H1 (cell line): ENCODE data around the gene ZNF667. TPM values are rescaled to one million over a fixed set of nuclear protein-coding genes. Genes with fewer than 3 reads are reported as not detected.

Experiments
- CTCF ChIA-PET: fragments of 300-600 bp; sonication (Branson Sonifier 250); formaldehyde crosslinking; loops from one replicate; lab custom pipeline; 2021; ENCODE audit not compliant: partially characterized antibody; lab: Charles Lee
- POLR2A ChIA-PET: fragments of 300-600 bp; sonication (Branson Sonifier 250); formaldehyde crosslinking; loops from one replicate; lab custom pipeline; 2021; ENCODE audit warnings: inconsistent platforms; ENCODE audit not compliant: partially characterized antibody; lab: Charles Lee
- DNase-seq, 2 experiments: peaks; one replicate each; pipeline versions ENCODE4 v3.0.0 to v3.0.0-alpha.2; 2010 to 2022; ENCODE audit warnings: low spot score in 2 of 2, low read depth in 1 of 2, mixed read lengths in 1 of 2
- FAIRE-seq: peaks from 2 replicates; lab custom pipeline; 2011; peaks lifted over from hg19 to GRCh38; lab: Jason Lieb, UNC
- H2AFZ ChIP-seq: 2 replicates; pipeline ENCODE4 v1.8.1; 2012; ENCODE audit warnings: low read length, inconsistent platforms
- H2AK5ac ChIP-seq: 2 replicates; pipeline ENCODE4 v1.6.1; 2013; ENCODE audit warnings: low read depth, low read length
- H2BK120ac ChIP-seq: replicated peaks from 2 replicates; pipeline ENCODE3; 2013; ENCODE audit warnings: low read depth, low read length, inconsistent platforms
- H2BK12ac ChIP-seq: 2 replicates; pipeline ENCODE4 v1.6.1; 2013; ENCODE audit warnings: low read depth, low read length
- H2BK15ac ChIP-seq: 2 replicates; pipeline ENCODE4 v1.6.1; 2013; ENCODE audit warnings: low read length
- H2BK20ac ChIP-seq: 2 replicates; pipeline ENCODE4 v1.6.1; 2013; ENCODE audit warnings: low read length
- H2BK5ac ChIP-seq: 2 replicates; pipeline ENCODE4 v1.6.1; 2013; ENCODE audit warnings: low read depth, low read length
- H3K14ac ChIP-seq: 2 replicates; pipeline ENCODE4 v1.6.1; 2013; ENCODE audit warnings: inconsistent platforms; ENCODE audit not compliant: insufficient read length
- H3K18ac ChIP-seq: 2 replicates; pipeline ENCODE4 v1.6.1; 2013; ENCODE audit warnings: low read length; ENCODE audit errors: extremely low read depth
- H3K23ac ChIP-seq: 2 replicates; pipeline ENCODE4 v1.6.1; 2013; ENCODE audit warnings: inconsistent platforms; ENCODE audit not compliant: insufficient read length
- H3K23me2 ChIP-seq: 2 replicates; pipeline ENCODE4 v1.6.1; 2013; ENCODE audit warnings: low read depth, low read length
- H3K27ac ChIP-seq: 2 replicates; pipeline ENCODE4 v1.6.1; 2011; ENCODE audit warnings: low read depth, low read length, inconsistent platforms
- H3K27me3 ChIP-seq, 4 experiments: replicated peaks in 1 of 4; 1 replicate in 1 of 4; 2 replicates in 3 of 4; pipeline versions ENCODE4 v1.6.1 to v1.8.1; 2011 to 2013; ENCODE audit warnings: low read length in 3 of 4, mild to moderate bottlenecking in 3 of 4, inconsistent platforms in 2 of 4, mixed read lengths in 2 of 4, moderate library complexity in 1 of 4; ENCODE audit not compliant: control insufficient read depth in 3 of 4, insufficient read depth in 3 of 4; ENCODE audit errors: extremely low read depth in 1 of 4
- H3K36me3 ChIP-seq, 4 experiments: 2 replicates each; pipeline versions ENCODE4 v1.6.1 to v1.8.1; 2011 to 2013; ENCODE audit warnings: mild to moderate bottlenecking in 4 of 4, low read length in 3 of 4, moderate library complexity in 2 of 4, control low read depth in 1 of 4, inconsistent platforms in 1 of 4; ENCODE audit not compliant: insufficient read depth in 4 of 4, control insufficient read depth in 2 of 4
- H3K4ac ChIP-seq: replicated peaks from 2 replicates; pipeline ENCODE3; 2013; ENCODE audit warnings: low read length, low read depth, mixed read lengths, inconsistent platforms; ENCODE audit not compliant: insufficient read length
- H3K4me1 ChIP-seq, 4 experiments: replicated peaks in 1 of 4; 1 replicate in 1 of 4; 2 replicates in 3 of 4; pipeline versions ENCODE4 v1.6.1 to v1.8.1; 2011 to 2013; ENCODE audit warnings: low read length in 3 of 4, inconsistent platforms in 2 of 4, mixed read lengths in 1 of 4; ENCODE audit not compliant: insufficient read depth in 4 of 4, control insufficient read depth in 3 of 4
- H3K4me2 ChIP-seq, 2 experiments: 2 replicates each; pipeline versions ENCODE4 v1.6.1 to v1.8.1; 2011 to 2013; ENCODE audit warnings: low read depth in 2 of 2, low read length in 2 of 2, control low read depth in 1 of 2, inconsistent platforms in 1 of 2, mild to moderate bottlenecking in 1 of 2; ENCODE audit not compliant: insufficient read depth in 1 of 2
- H3K4me3 ChIP-seq, 4 experiments: fragments of 200-600, 300-600 bp in 1 of 4; sonication (generic), shearing (Covaris generic), sonication (Bioruptor Twin) in 1 of 4; 2 replicates each; pipeline versions ENCODE4 v1.5.1 to v1.8.1; 2011 to 2016; ENCODE audit warnings: low read length in 4 of 4, low read depth in 3 of 4, control low read depth in 2 of 4, inconsistent platforms in 2 of 4, mild to moderate bottlenecking in 2 of 4, mixed read lengths in 1 of 4, moderate library complexity in 1 of 4; ENCODE audit not compliant: insufficient read depth in 2 of 4; ENCODE audit errors: extremely low read depth in 1 of 4
- H3K56ac ChIP-seq: replicated peaks from 2 replicates; pipeline ENCODE3; 2013; ENCODE audit warnings: low read depth, mild to moderate bottlenecking, mixed read lengths, low read length, inconsistent platforms; ENCODE audit not compliant: insufficient read length
- H3K79me1 ChIP-seq: 2 replicates; pipeline ENCODE4 v1.6.1; 2013; ENCODE audit warnings: low read depth, low read length, control low read depth
- H3K79me2 ChIP-seq, 2 experiments: 2 replicates each; pipeline versions ENCODE4 v1.6.1 to v1.8.1; 2012 to 2013; ENCODE audit warnings: low read length in 2 of 2, mild to moderate bottlenecking in 2 of 2, inconsistent platforms in 1 of 2; ENCODE audit not compliant: insufficient read depth in 2 of 2, control insufficient read depth in 1 of 2
- H3K9ac ChIP-seq, 4 experiments: replicated peaks in 1 of 4; 1 replicate in 1 of 4; 2 replicates in 3 of 4; pipeline versions ENCODE4 v1.6.1 to v1.8.1; 2011 to 2013; ENCODE audit warnings: low read depth in 3 of 4, low read length in 3 of 4, control low read depth in 2 of 4, mild to moderate bottlenecking in 2 of 4, moderate library complexity in 2 of 4, inconsistent platforms in 1 of 4; ENCODE audit errors: extremely low read depth in 1 of 4
- H3K9me3 ChIP-seq, 2 experiments: 2 replicates each; pipeline versions ENCODE4 v1.6.1 to v1.8.1; 2012 to 2013; ENCODE audit warnings: mild to moderate bottlenecking in 2 of 2, moderate library complexity in 2 of 2, control low read depth in 1 of 2, inconsistent platforms in 1 of 2, low read depth in 1 of 2, low read length in 1 of 2, mixed read lengths in 1 of 2; ENCODE audit not compliant: insufficient read depth in 2 of 2
- H4K20me1 ChIP-seq, 2 experiments: replicated peaks in 1 of 2; 2 replicates each; pipeline versions ENCODE3 to v1.8.1; 2011 to 2013; ENCODE audit warnings: inconsistent platforms in 2 of 2, low read length in 2 of 2, mild to moderate bottlenecking in 1 of 2; ENCODE audit not compliant: insufficient read depth in 2 of 2, control insufficient read depth in 1 of 2
- H4K5ac ChIP-seq: 2 replicates; pipeline ENCODE4 v1.6.1; 2013; ENCODE audit warnings: low read length, low read depth, mixed read lengths, inconsistent platforms; ENCODE audit not compliant: insufficient read length
- H4K8ac ChIP-seq: 2 replicates; pipeline ENCODE4 v1.8.0; 2013; ENCODE audit warnings: mild to moderate bottlenecking, moderate library complexity, low read length, inconsistent platforms; ENCODE audit not compliant: insufficient read depth; ENCODE audit errors: extremely low read depth
- H4K91ac ChIP-seq: replicated peaks from 2 replicates; pipeline ENCODE3; 2013; ENCODE audit warnings: low read length, mixed read lengths, inconsistent platforms; ENCODE audit not compliant: insufficient read length
- EP300 ChIP-seq, 2 experiments: IDR thresholded peaks; 1 replicate in 1 of 2; 2 replicates in 1 of 2; pipeline ENCODE4 v1.6.1; 2011 to 2012; ENCODE audit warnings: low read depth in 2 of 2, low read length in 2 of 2, mild to moderate bottlenecking in 2 of 2, borderline replicate concordance in 1 of 2, inconsistent platforms in 1 of 2, moderate library complexity in 1 of 2
- KDM4A ChIP-seq: IDR thresholded peaks from one replicate; pipeline ENCODE4 v1.7.1; 2012; ENCODE audit warnings: low read depth, mild to moderate bottlenecking, moderate library complexity, low read length, inconsistent platforms; ENCODE audit not compliant: severe bottlenecking
- KDM5A ChIP-seq: fragments of 200-600 bp; IDR thresholded peaks from 2 replicates; pipeline ENCODE4 v1.7.1; 2012; ENCODE audit warnings: mild to moderate bottlenecking, low read length, inconsistent platforms, mixed read lengths
- NANOG ChIP-seq: IDR thresholded peaks from 2 replicates; pipeline ENCODE4 v1.6.1; 2011; ENCODE audit warnings: low read length, low read depth, mild to moderate bottlenecking, inconsistent platforms; ENCODE audit not compliant: insufficient read depth, poor library complexity, severe bottlenecking
- SIX5 ChIP-seq: IDR thresholded peaks from 2 replicates; pipeline ENCODE4 v1.6.1; 2011; ENCODE audit warnings: mild to moderate bottlenecking, low read depth, low read length
- SUZ12 ChIP-seq: fragments of 200-600 bp; sonication (generic); IDR thresholded peaks from 2 replicates; pipeline ENCODE4 v1.6.1; 2012; ENCODE audit warnings: mild to moderate bottlenecking, inconsistent platforms, low read length, moderate library complexity, mixed read lengths
- TAF7 ChIP-seq: optimal IDR thresholded peaks from 2 replicates; pipeline ENCODE3; 2011; ENCODE audit warnings: low read depth, mild to moderate bottlenecking, inconsistent platforms, low read length, moderate library complexity, borderline replicate concordance
- WGBS, 2 experiments: shearing (Covaris generic) in 1 of 2; methylation state at CpG; one replicate each; pipeline versions ENCODE4 v1.1.6 to v1.1.7; 2013 to 2015; ENCODE audit warnings: low lambda C conversion rate in 2 of 2, mixed read lengths in 2 of 2, inconsistent platforms in 1 of 2, low coverage in 1 of 2, missing lambda C conversion rate in 1 of 2; ENCODE audit not compliant: insufficient replicate concordance in 2 of 2, insufficient coverage in 1 of 2, insufficient read length in 1 of 2; ENCODE audit errors: extremely low coverage in 1 of 2, missing lambda C conversion rate in 1 of 2; 5-methylcytosine and 5-hydroxymethylcytosine counted together
- long read RNA-seq, 2 experiments: library from RNA in 1 of 2; library from capped mRNA in 1 of 2; stranded (forward); transcript quantifications; one replicate each; pipeline ENCODE4 v2.0.0, GENCODE V29; 2021; ENCODE audit warnings: inconsistent platforms in 1 of 2
- polyA minus RNA-seq, 3 experiments: library from RNA; depleted of rRNA, polyadenylated mRNA; stranded (reverse); fragments of >200 nt; gene quantifications; 1 replicate in 2 of 3; 2 replicates in 1 of 3; pipeline ENCODE4 v1.2.3, GENCODE V29; 2011
- polyA plus RNA-seq, 7 experiments: library from polyadenylated mRNA; depleted of rRNA in 3 of 7; stranded (reverse) in 5 of 7; unstranded in 2 of 7; fragments of >200 nt in 5 of 7; fragments of 200-250 nt in 2 of 7; gene quantifications; 1 replicate in 5 of 7; 2 replicates in 1 of 7; 4 replicates in 1 of 7; pipeline versions ENCODE4 v1.2.1 to v1.2.3, GENCODE V29; 2011 to 2013; ENCODE audit warnings: missing spikeins in 2 of 7, mixed read lengths in 2 of 7
- total RNA-seq: library from RNA; stranded (reverse); fragmentation: NEBNext Ultra II Directional; extraction: Animal tissue kit (Norgen Biotek cat#: 25700); gene quantifications from 2 replicates; pipeline ENCODE4 v1.2.1, GENCODE V29; 2021

The ZNF667 gene
- 9.3 and 10.7 TPM in 2 replicates for total RNA-seq
- polyA plus RNA-seq (2011; rRNA removed), result 3.1 and 4.4 TPM in 2 replicates
- polyA plus RNA-seq (2011; cell fraction: cytosol; rRNA removed), result 7.0 TPM
- 7.1 TPM for polyA plus RNA-seq (2011; cell fraction: nucleus; rRNA removed)
- 8.5 to 15.5 TPM (median 10.9 TPM) in 4 replicates for polyA plus RNA-seq (2012, experiment 1 of 2)
- 1.0 TPM for polyA plus RNA-seq (2012, experiment 2 of 2)
- 11.4 TPM for polyA plus RNA-seq (2013, experiment 1 of 2)
- 11.7 TPM for polyA plus RNA-seq (2013, experiment 2 of 2)
- polyA minus RNA-seq (2011; rRNA and poly(A)+ RNA removed), result 12.9 and 14.1 TPM in 2 replicates
- 10.7 TPM for polyA minus RNA-seq (2011; cell fraction: cytosol; rRNA and poly(A)+ RNA removed)
- polyA minus RNA-seq (2011; cell fraction: nucleus; rRNA and poly(A)+ RNA removed), result 25.4 TPM
- long read RNA-seq, experiment 1, partial matches to known transcripts, result 0 of 4 reads
- long read RNA-seq, experiment 1, other reads (novel, unspliced or antisense), result 3 of 4 reads
- long read RNA-seq, experiment 2, partial matches to known transcripts, result 0 of 3 reads
- long read RNA-seq, experiment 2, other reads (novel, unspliced or antisense), result 1 of 3 reads

- H2BK20ac ChIP-seq, result no peak within 1 kb of the TSS
- no peaks in the 10 kb centered on the region for H3K27me3 ChIP-seq
- ChIA-PET POLR2A (interaction anchor here (0.6 to 2.0 kb wide), 4 partner anchors 11 to 78 kb away, joined by 4 to 8 read pairs (median 6); partner anchors contain the start of gene ZFP28), CTCF (interaction anchor here (0.8 to 1.0 kb wide), 2 partner anchors 68 to 101 kb away, joined by 3 read pairs; no protein-coding TSS in a partner anchor)
- H2BK5ac ChIP-seq, result peak within 1 kb of the TSS; percentile 88
- H3K4me1 ChIP-seq, result peaks cover 0 to 4% (median 1%) of the 10 kb centered on the region in 4 experiments; a peak in 4 of 7 replicates
- peak within 1 kb of the TSS; percentile 74 to 98 (median 92) for H3K4me3 ChIP-seq
- no peak within 1 kb of the TSS for H2BK120ac ChIP-seq
- H3K27ac ChIP-seq, result peak within 1 kb of the TSS; percentile 72
- DNase-seq (no peak), FAIRE-seq (no peak)
- peak within 1 kb of the TSS; percentile 44 for H3K56ac ChIP-seq
- peak within 1 kb of the TSS; percentile 90 for H3K18ac ChIP-seq
- H3K23ac ChIP-seq, result no peak within 1 kb of the TSS
- no peak within 1 kb of the TSS for H2AK5ac ChIP-seq
- peak within 1 kb of the TSS; percentile 88 for H4K5ac ChIP-seq
- no peak within 1 kb of the TSS for H2BK15ac ChIP-seq
- H3K79me1 ChIP-seq, result 0 out of 2 replicates have a peak, but pooled peaks cover 3% of the 10 kb centered on the region
- peaks cover 5% of the 10 kb centered on the region; the same call in 1 of the 2 replicates for H3K23me2 ChIP-seq
- peaks cover 11 to 81% of the 10 kb centered on the region in 2 experiments for H3K79me2 ChIP-seq
- peak within 1 kb of the TSS; percentile 84 for H4K8ac ChIP-seq
- H3K4me2 ChIP-seq, result peak within 1 kb of the TSS; percentile 68 to 94
- no peak within 1 kb of the TSS for H3K14ac ChIP-seq
- H3K9me3 ChIP-seq, result no peaks in the 10 kb centered on the region
- peak within 1 kb of the TSS; percentile 73 for H3K4ac ChIP-seq
- peaks cover 0 to 1% (median 0%) of the 10 kb centered on the region in 4 experiments; a peak in 1 of 8 replicates for H3K36me3 ChIP-seq
- peaks cover 0 to 2% of the 10 kb centered on the region in 2 experiments for H4K20me1 ChIP-seq
- peak within 1 kb of the TSS; percentile 95 for H4K91ac ChIP-seq
- H2AFZ ChIP-seq, result peak within 1 kb of the TSS; percentile 90
- peak within 1 kb of the TSS; percentile 72 to 84 (median 80) for H3K9ac ChIP-seq
- peak within 1 kb of the TSS; percentile 65; the same call in 1 of the 2 replicates for H2BK12ac ChIP-seq
- WGBS, 2 experiments, result 12% methylated on average over 55 of the region's 69 CpGs; no CpG with 5 or more reads in 1 of the 2 experiments
- no peak for TF ChIP-seq NANOG
- no peak for TF ChIP-seq EP300 (IDR thresholded peaks at IDR 0.05; ENCODE audit: borderline replicate concordance in 1 of 2, low read depth in 2 of 2, low read length in 2 of 2)
- TF ChIP-seq KDM4A, result peak; percentile 34
- no peak for TF ChIP-seq TAF7
- TF ChIP-seq KDM5A, result no peak
- no peak for TF ChIP-seq SIX5
- TF ChIP-seq SUZ12, result peak; percentile 48; the same call in 1 of the 2 replicates
Measured at GRCh38 chr19:56476651-56477428, at the start of gene ZNF667. TSS of gene ZNF667 (minus strand) at chr19:56477345. CDS start at chr19:56462370, 14,975 bp downstream.
